MM.1S (cell line): Measurements from ENCODE around the gene KAZALD1.

ENCODE experiments used
- DNase-seq: peaks from one replicate; pipeline ENCODE4 v3.0.0-alpha.2; 2015
- H2AFZ ChIP-seq: fragments of 300-600 bp; sonication (generic); 2 replicates; pipeline ENCODE4 v1.6.0; 2016; ENCODE audit warnings: antibody characterized with exemption, low read length
- H3F3A ChIP-seq: fragments of 300-600 bp; sonication (generic); 2 replicates; pipeline ENCODE4 v1.6.1; 2016; ENCODE audit warnings: mild to moderate bottlenecking, antibody characterized with exemption, low read length, moderate library complexity, mixed read lengths; ENCODE audit not compliant: insufficient read depth
- H3K27ac ChIP-seq: fragments of 300-600 bp; sonication (generic); 2 replicates; pipeline ENCODE4 v1.5.1; 2016; ENCODE audit warnings: mild to moderate bottlenecking, low read length
- H3K27me3 ChIP-seq: fragments of 300-600 bp; sonication (generic); replicated peaks from 2 replicates; pipeline ENCODE4 v1.6.0; 2016; ENCODE audit warnings: low read length; ENCODE audit not compliant: insufficient read depth
- H3K36me3 ChIP-seq: fragments of 300-600 bp; sonication (generic); replicated peaks from 2 replicates; pipeline ENCODE4 v1.6.1; 2016; ENCODE audit warnings: mild to moderate bottlenecking, low read length, mixed read lengths; ENCODE audit not compliant: insufficient read depth
- H3K4me1 ChIP-seq: fragments of 300-600 bp; sonication (generic); 2 replicates; pipeline ENCODE4 v1.6.1; 2016; ENCODE audit warnings: low read length, mixed read lengths
- H3K4me2 ChIP-seq: fragments of 300-600 bp; sonication (generic); 2 replicates; pipeline ENCODE4 v1.6.0; 2016; ENCODE audit warnings: low read depth, low read length
- H3K4me3 ChIP-seq: fragments of 300-600 bp; sonication (generic); 2 replicates; pipeline ENCODE4 v1.5.1; 2016; ENCODE audit warnings: low read length, mixed read lengths
- H3K79me2 ChIP-seq: fragments of 300-600 bp; sonication (generic); 2 replicates; pipeline ENCODE4 v1.6.1; 2016; ENCODE audit warnings: mixed run types, low read length, mixed read lengths
- H3K9ac ChIP-seq: fragments of 300-600 bp; sonication (generic); 2 replicates; pipeline ENCODE4 v1.6.1; 2016; ENCODE audit warnings: low read length, mixed read lengths
- H3K9me2 ChIP-seq: fragments of 300-600 bp; sonication (generic); replicated peaks from 2 replicates; pipeline ENCODE4 v1.6.1; 2016; ENCODE audit warnings: mild to moderate bottlenecking, low read length, mixed read lengths; ENCODE audit not compliant: insufficient read depth
- H3K9me3 ChIP-seq: fragments of 300-600 bp; sonication (generic); replicated peaks from 2 replicates; pipeline ENCODE4 v1.6.1; 2016; ENCODE audit warnings: mild to moderate bottlenecking, low read length, mixed read lengths; ENCODE audit not compliant: insufficient read depth
- H4K20me1 ChIP-seq: fragments of 300-600 bp; sonication (generic); 2 replicates; pipeline ENCODE4 v1.6.1; 2016; ENCODE audit warnings: mild to moderate bottlenecking, low read length, moderate library complexity, mixed read lengths; ENCODE audit not compliant: insufficient read depth
- CTCF ChIP-seq: fragments of 300-600 bp; sonication (generic); IDR thresholded peaks from 2 replicates; pipeline ENCODE4 v1.5.1; 2016; ENCODE audit warnings: antibody characterized with exemption, low read length, mixed read lengths
- EZH2 ChIP-seq: fragments of 300-600 bp; sonication (generic); optimal IDR thresholded peaks from 2 replicates; pipeline ENCODE3; 2017; ENCODE audit warnings: low read depth, mild to moderate bottlenecking, antibody characterized with exemption, low read length, mixed read lengths
- EZH2phosphoT487 ChIP-seq: fragments of 300-600 bp; sonication (generic); IDR thresholded peaks from 2 replicates; pipeline ENCODE4 v1.6.1; 2018; ENCODE audit warnings: antibody characterized with exemption, low read length

Gene KAZALD1

GRCh38 chr10:101087376-101087775 lies 25.6 kb downstream of the KAZALD1 start:
- Histone ChIP-seq H3F3A (no peaks in the 10 kb centered on the region), H3K27ac (no peak overlapping the region), H3K27me3 (peaks cover 97% of the 10 kb centered on the region), H2AFZ (no peak overlapping the region), H3K4me3 (no peak overlapping the region), H4K20me1 (no peaks in the 10 kb centered on the region), H3K9ac (no peak overlapping the region), H3K9me2 (no peaks in the 10 kb centered on the region), H3K79me2 (no peaks in the 10 kb centered on the region), H3K36me3 (no peaks in the 10 kb centered on the region), H3K4me1 (no peaks in the 10 kb centered on the region), H3K9me3 (no peaks in the 10 kb centered on the region), H3K4me2 (no peak overlapping the region)
- DNase-seq, result no peak
- TF ChIP-seq EZH2phosphoT487 (no peak), EZH2 (no peak), CTCF (no peak)

DNA sequence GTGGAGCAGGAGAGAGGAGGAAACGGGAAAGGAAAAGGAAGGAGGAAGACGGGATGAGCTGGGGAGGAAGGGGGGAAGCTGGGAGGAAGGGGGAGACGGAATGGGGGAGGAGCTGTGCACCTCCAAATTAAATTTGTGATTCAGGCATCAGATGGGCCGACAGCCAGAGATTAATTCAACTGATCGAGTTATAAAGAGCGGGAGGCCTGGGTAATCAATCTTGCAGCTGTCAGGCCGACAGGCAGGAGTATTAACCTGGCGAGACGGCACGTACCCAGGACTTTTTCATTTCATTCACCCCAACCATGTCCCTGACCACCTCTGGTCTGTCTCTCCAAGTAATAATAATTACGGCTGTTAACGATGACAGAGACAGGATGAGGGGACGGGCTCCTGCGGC lies 26.2 kb downstream of the KAZALD1 start:
- no peaks in the 10 kb centered on the region for H3K79me2 ChIP-seq
- no peaks in the 10 kb centered on the region for H4K20me1 ChIP-seq
- no peaks in the 10 kb centered on the region for H3K9me2 ChIP-seq
- no peaks in the 10 kb centered on the region for H3F3A ChIP-seq
- H3K27me3 ChIP-seq, result peaks cover 97% of the 10 kb centered on the region
- no peak overlapping the region for H2AFZ ChIP-seq
- no peak for DNase-seq
- H3K4me2 ChIP-seq, result no peak overlapping the region
- H3K4me3 ChIP-seq, result no peak overlapping the region
- H3K36me3 ChIP-seq, result no peaks in the 10 kb centered on the region
- no peak overlapping the region for H3K9ac ChIP-seq
- H3K27ac ChIP-seq, result no peak overlapping the region
- TF ChIP-seq CTCF, result no peak
- TF ChIP-seq EZH2phosphoT487, result no peak
- no peak for TF ChIP-seq EZH2
- H3K9me3 ChIP-seq, result no peaks in the 10 kb centered on the region
- no peaks in the 10 kb centered on the region for H3K4me1 ChIP-seq

GRCh38 chr10:101089520-101090299 lies 27.9 kb downstream of the KAZALD1 start:
- H3K4me1 ChIP-seq, result no peaks in the 10 kb centered on the region
- H3K9me3 ChIP-seq, result no peaks in the 10 kb centered on the region
- H3K9me2 ChIP-seq, result no peaks in the 10 kb centered on the region
- no peaks in the 10 kb centered on the region for H3K36me3 ChIP-seq
- H3K9ac ChIP-seq, result no peak overlapping the region
- no peak overlapping the region for H3K4me2 ChIP-seq
- H3K4me3 ChIP-seq, result no peak overlapping the region
- H3K27ac ChIP-seq, result no peak overlapping the region
- no peak overlapping the region for H2AFZ ChIP-seq
- DNase-seq, result no peak
- TF ChIP-seq CTCF (no peak), EZH2 (no peak), EZH2phosphoT487 (no peak)
- peaks cover 99% of the 10 kb centered on the region for H3K27me3 ChIP-seq
- H4K20me1 ChIP-seq, result no peaks in the 10 kb centered on the region
- H3K79me2 ChIP-seq, result no peaks in the 10 kb centered on the region
- no peaks in the 10 kb centered on the region for H3F3A ChIP-seq
